SU-DHL-6 (cell line): Measurements from ENCODE around the gene NUDCD2.

Experiments
- H2AFZ ChIP-seq: fragments of 200-600 bp; sonication (generic); 2 replicates; pipeline ENCODE4 v1.6.1; 2014; ENCODE audit warnings: low read depth, mild to moderate bottlenecking, moderate library complexity, mixed read lengths, antibody characterized with exemption, low read length; ENCODE audit not compliant: severe bottlenecking
- H3F3A ChIP-seq: fragments of 200-600 bp; shearing (Covaris generic); 2 replicates; pipeline ENCODE4 v1.6.0; 2016; ENCODE audit warnings: antibody characterized with exemption, mild to moderate bottlenecking; ENCODE audit not compliant: insufficient read depth
- H3K27ac ChIP-seq: fragments of 200-600 bp; sonication (generic); 2 replicates; pipeline ENCODE4 v1.5.1; 2016; ENCODE audit warnings: low read depth, mild to moderate bottlenecking, low read length, moderate library complexity, mixed read lengths
- H3K27me3 ChIP-seq: fragments of 200-600 bp; sonication (generic), shearing (Covaris generic); 2 replicates; pipeline ENCODE4 v1.6.0; 2014; ENCODE audit warnings: mild to moderate bottlenecking, low read length
- H3K36me3 ChIP-seq: fragments of 200-600 bp; sonication (generic); 2 replicates; pipeline ENCODE4 v1.6.1; 2014; ENCODE audit warnings: mild to moderate bottlenecking, low read length, mixed read lengths
- H3K4me2 ChIP-seq: fragments of 300-600, 200-600 bp; shearing (Covaris generic), sonication (generic); 2 replicates; pipeline ENCODE4 v1.6.0; 2014; ENCODE audit warnings: low read length, low read depth, mild to moderate bottlenecking; ENCODE audit not compliant: poor library complexity, severe bottlenecking
- H3K4me3 ChIP-seq: fragments of 200-600 bp; sonication (generic); 2 replicates; pipeline ENCODE4 v1.5.1; 2014; ENCODE audit warnings: antibody characterized with exemption, low read length, mild to moderate bottlenecking, mixed read lengths; ENCODE audit not compliant: insufficient read depth, poor library complexity, severe bottlenecking
- H3K79me2 ChIP-seq: fragments of 200-600 bp; sonication (generic); 2 replicates; pipeline ENCODE4 v1.6.1; 2014; ENCODE audit warnings: mild to moderate bottlenecking, low read length, moderate library complexity; ENCODE audit not compliant: insufficient read depth
- H3K9ac ChIP-seq: fragments of 200-600 bp; sonication (generic); 2 replicates; pipeline ENCODE4 v1.7.0; 2014; ENCODE audit warnings: mild to moderate bottlenecking, low read length
- H3K9me2 ChIP-seq: fragments of 200-600 bp; sonication (generic); replicated peaks from 2 replicates; pipeline ENCODE4 v1.6.1; 2014; ENCODE audit warnings: low read length; ENCODE audit not compliant: insufficient read depth
- H3K9me3 ChIP-seq: fragments of 200-600 bp; sonication (generic); 2 replicates; pipeline ENCODE4 v1.6.1; 2014; ENCODE audit warnings: low read length, mixed read lengths; ENCODE audit not compliant: insufficient read depth
- H4K20me1 ChIP-seq: fragments of 200-600 bp; sonication (generic); 2 replicates; pipeline ENCODE4 v1.6.1; 2014; ENCODE audit warnings: low read depth, mild to moderate bottlenecking, antibody characterized with exemption, low read length, moderate library complexity, mixed read lengths
- CTCF ChIP-seq: fragments of 200-600 bp; sonication (generic); IDR thresholded peaks from one replicate; pipeline ENCODE4 v1.5.1; 2017; ENCODE audit warnings: antibody characterized with exemption, mild to moderate bottlenecking, low read length, moderate library complexity; ENCODE audit not compliant: insufficient read depth, poor library complexity, severe bottlenecking
- EZH2phosphoT487 ChIP-seq: fragments of 200-600 bp; sonication (generic), shearing (Covaris generic); conservative IDR thresholded peaks from 2 replicates; pipeline ENCODE4 v1.6.1; 2018; ENCODE audit warnings: mild to moderate bottlenecking, antibody characterized with exemption, low read length, moderate library complexity, mixed read lengths

The NUDCD2 gene

GRCh38 chr5:163439092-163439425 is 20.8 kb downstream of the NUDCD2 start:
- TF ChIP-seq EZH2phosphoT487: no peak
- no peak for TF ChIP-seq CTCF
- Histone ChIP-seq H3K4me2 (peak overlapping the region; percentile 70), H4K20me1 (peaks cover 4% of the 10 kb centered on the region; the same call in 1 of the 2 replicates), H3K9me3 (no peaks in the 10 kb centered on the region), H3K9me2 (no peaks in the 10 kb centered on the region), H3K36me3 (peaks cover 39% of the 10 kb centered on the region), H3K9ac (no peak overlapping the region), H2AFZ (no peak overlapping the region), H3K79me2 (peaks cover 30% of the 10 kb centered on the region), H3K27me3 (no peaks in the 10 kb centered on the region), H3K27ac (no peak overlapping the region), H3F3A (peaks cover 12% of the 10 kb centered on the region; the same call in 1 of the 2 replicates), H3K4me3 (no peak overlapping the region)

GRCh38 chr5:163437309-163438182 is 22.4 kb downstream of the NUDCD2 start, which contains the start of gene CCNG1:
CCNG1 (plus strand) TSS chr5:163437595; CDS start chr5:163439257, 1,662 bp downstream.
- peaks cover 8% of the 10 kb centered on the region; the same call in 1 of the 2 replicates for H3F3A ChIP-seq
- no peaks in the 10 kb centered on the region for H3K27me3 ChIP-seq
- H2AFZ ChIP-seq: peak within 1 kb of the TSS; percentile 74
- no peaks in the 10 kb centered on the region for H3K9me2 ChIP-seq
- no peaks in the 10 kb centered on the region; the same call in 1 of the 2 replicates for H4K20me1 ChIP-seq
- peak within 1 kb of the TSS; percentile 67; the same call in 1 of the 2 replicates for H3K27ac ChIP-seq
- H3K4me3 ChIP-seq: peak within 1 kb of the TSS; percentile 82
- H3K36me3 ChIP-seq: peaks cover 28% of the 10 kb centered on the region
- peak within 1 kb of the TSS; percentile 92 for H3K4me2 ChIP-seq
- H3K79me2 ChIP-seq: peaks cover 30% of the 10 kb centered on the region
- H3K9me3 ChIP-seq: no peaks in the 10 kb centered on the region
- TF ChIP-seq CTCF (no peak), EZH2phosphoT487 (no peak)
- peak within 1 kb of the TSS; percentile 93 for H3K9ac ChIP-seq

GRCh38 chr5:163437011-163437308 is 22.9 kb downstream of the NUDCD2 start:
- Histone ChIP-seq H3K4me2 (peak overlapping the region; percentile 92), H3K27ac (0 out of 2 replicates have a peak overlapping the region, but pooled peaks have one; percentile 9), H3K4me3 (peak overlapping the region; percentile 57), H3K27me3 (no peaks in the 10 kb centered on the region), H3F3A (peaks cover 8% of the 10 kb centered on the region; the same call in 1 of the 2 replicates), H3K79me2 (peaks cover 30% of the 10 kb centered on the region), H3K9me3 (no peaks in the 10 kb centered on the region), H4K20me1 (no peaks in the 10 kb centered on the region; the same call in 1 of the 2 replicates), H2AFZ (peak overlapping the region; percentile 74), H3K36me3 (peaks cover 22% of the 10 kb centered on the region), H3K9me2 (no peaks in the 10 kb centered on the region), H3K9ac (peak overlapping the region; percentile 93)
- TF ChIP-seq EZH2phosphoT487 (no peak), CTCF (no peak)
